Camera-type eye (tissue), 1 donor: ENCODE measurements around the gene L3MBTL3. TPM values are rescaled to one million over a fixed set of nuclear protein-coding genes. Genes with fewer than 3 reads are reported as not detected.

Experiments used
- total RNA-seq: library from RNA; depleted of rRNA; stranded (reverse); fragments of >200 nt; gene quantifications from one replicate; pipeline ENCODE4 v1.2.3, GENCODE V29; 2014

L3MBTL3 gene
- 22.4 TPM for total RNA-seq

GRCh38 chr6:130018292-130018743 is at the start of gene L3MBTL3:
Gene L3MBTL3 (plus strand): TSS chr6:130018581. CDS start chr6:130042700, 24,119 bp downstream.

Other genes starting within 250 kb of the L3MBTL3 start
- 40.6 TPM for gene TMEM244, start 157.3 kb upstream of the L3MBTL3 start, total RNA-seq
- 7.9 TPM for gene SAMD3, start 204.4 kb downstream of the L3MBTL3 start, total RNA-seq